HG03097 (cell line): ENCODE measurements around the gene TENT4A.

Experiments
- ATAC-seq: cut with Tn5 transposase; IDR thresholded peaks from one replicate; pipeline ENCODE4 v1.9.1; 2021; ENCODE audit not compliant: unreplicated experiment, low FRiP score

TENT4A gene

DNA sequence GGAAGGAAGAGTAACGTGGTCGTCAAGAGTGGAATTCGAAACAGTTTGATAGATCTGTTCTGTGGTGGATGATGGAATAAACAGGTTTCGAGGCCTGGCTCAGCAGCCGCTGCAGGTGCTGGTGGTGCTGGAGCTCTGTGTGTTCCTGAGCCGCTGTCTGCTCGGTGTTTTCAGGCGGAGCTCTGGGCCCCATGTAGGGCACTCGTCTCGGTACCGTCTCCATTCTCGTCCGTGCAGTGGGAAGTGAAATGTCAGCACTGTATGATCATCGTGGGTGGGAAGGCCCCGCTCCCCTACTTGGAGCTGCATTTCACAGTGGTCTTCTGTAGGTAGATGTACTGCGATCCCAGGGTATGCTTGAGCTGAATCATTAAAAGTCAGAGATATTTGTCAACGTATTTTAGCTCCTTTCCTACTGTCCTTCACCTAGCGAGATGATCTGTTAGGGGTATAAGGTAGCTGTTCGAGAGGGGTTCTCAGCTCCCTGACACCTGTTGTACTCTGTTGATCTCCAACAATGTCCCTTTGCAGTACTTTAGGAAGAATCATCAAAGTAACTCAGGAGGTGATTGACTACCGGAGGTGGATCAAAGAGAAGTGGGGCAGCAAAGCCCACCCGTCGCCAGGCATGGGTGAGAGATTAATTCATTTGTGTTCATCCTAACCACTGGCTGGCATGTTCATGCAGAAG, 35.9 kb downstream of the TENT4A start:
- ATAC-seq, result no peak

DNA sequence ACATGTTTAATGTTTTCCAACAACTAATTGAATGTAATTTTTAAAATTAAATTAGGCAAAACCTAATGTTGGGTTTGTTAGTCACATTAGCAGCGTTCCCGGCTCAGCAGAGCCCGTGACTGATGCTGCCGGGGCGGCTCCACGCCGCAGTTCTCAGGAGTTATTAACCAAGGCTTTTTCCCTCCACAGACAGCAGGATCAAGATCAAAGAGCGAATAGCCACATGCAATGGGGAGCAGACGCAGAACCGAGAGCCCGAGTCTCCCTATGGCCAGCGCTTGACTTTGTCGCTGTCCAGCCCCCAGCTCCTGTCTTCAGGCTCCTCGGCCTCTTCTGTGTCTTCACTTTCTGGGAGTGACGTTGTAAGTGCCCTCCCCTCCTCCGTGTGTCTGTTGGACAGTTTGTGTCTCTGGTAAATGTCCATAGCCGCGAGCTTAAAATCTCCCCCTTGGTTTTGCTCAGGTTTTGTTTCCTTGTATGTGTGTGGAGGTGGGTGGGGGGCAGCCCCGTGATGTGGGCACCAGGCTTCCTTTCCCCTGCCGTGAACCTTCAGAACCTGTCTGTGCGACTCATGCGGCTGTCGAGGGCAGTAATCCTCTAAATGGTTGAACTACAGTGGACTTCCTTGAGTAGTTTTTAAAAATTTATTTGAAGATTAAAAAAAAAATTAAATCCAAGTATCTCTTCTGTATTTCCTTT, 37.1 kb downstream of the TENT4A start:
- no peak for ATAC-seq

DNA sequence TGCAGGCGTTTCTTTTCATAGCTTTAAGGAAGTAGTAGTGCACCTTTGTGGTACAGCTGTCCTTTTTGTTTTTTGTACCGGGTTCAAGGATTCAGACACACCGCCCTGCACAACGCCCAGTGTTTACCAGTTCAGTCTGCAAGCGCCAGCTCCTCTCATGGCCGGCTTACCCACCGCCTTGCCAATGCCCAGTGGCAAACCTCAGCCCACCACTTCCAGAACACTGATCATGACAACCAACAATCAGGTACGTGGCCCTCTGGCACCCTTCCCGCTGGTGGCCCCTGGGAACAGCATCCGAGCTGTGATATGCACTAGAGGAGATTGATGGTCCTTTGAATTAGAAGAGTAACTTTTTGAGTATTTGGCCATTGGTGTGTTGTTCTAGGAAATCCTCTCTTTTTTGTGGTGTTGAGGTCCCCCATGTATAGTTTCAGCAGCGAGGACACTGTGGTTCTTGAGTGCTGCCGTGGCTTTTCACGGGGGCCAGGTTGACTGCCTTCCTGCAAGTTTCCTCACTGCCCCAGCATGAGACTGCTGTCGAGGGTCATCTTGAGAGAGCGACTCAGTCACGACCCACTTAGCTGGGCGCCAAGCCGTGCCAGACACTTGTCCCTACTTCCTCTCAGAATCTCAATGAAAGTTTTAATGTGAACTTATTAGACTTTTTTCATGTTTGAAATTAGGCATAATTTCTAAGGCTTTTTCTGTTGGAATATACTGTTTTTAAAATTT, 37.9 kb downstream of the TENT4A start:
- no peak for ATAC-seq

DNA sequence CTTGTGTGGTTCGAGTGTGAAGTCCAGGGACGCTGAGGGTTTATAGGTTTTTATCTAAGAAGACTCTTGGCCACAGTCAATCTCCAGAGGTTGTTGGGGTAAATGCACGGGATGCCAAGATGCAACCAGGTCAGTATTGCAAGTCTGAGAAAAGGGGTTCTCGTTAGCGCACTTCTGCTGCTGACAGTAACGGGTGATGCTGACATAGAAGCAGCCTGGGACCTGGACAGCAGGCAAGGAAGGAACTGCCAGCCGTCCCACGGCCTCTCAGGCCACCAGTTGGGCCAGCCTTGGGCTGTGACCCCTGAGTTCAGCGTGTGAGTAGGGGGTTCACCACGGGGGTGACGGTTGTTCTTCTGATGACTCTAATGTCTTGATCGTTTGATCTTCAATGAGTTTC, 39.0 kb downstream of the TENT4A start:
- ATAC-seq, result no peak

DNA sequence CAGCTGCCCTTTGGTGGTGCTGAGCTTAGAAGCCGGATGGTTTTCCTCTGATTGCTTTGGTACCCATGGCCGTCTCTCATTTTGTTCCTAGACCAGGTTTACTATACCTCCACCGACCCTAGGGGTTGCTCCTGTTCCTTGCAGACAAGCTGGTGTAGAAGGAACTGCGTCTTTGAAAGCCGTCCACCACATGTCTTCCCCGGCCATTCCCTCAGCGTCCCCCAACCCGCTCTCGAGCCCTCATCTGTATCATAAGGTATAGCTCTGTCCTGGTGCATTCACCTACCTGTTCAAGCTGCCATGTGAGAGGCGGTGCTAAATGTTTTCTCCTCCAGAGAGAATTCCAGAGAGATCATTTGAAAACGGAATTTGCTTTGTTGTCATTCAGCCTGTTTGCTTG, 39.5 kb downstream of the TENT4A start:
- ATAC-seq, result no peak

DNA sequence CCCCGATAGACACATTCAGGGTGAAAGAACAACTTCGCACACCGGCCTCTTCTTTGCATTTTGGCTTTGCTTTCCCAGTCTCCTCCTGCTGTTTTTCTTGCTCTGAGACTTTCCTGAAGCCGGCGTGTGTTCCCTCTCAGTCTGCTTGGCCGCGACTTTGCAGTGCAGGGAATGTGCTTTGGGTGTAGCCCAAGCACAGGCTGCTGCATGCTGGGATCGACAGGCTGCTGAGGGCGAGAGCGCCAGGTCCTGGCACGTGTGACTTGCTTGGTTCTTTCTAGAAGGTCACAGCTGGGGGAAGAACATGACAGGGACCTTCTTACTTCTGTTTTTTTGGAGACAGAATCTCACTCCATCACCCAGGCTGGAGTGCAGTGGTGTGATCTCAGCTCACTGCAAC, 40.6 kb downstream of the TENT4A start:
- ATAC-seq, result no peak

DNA sequence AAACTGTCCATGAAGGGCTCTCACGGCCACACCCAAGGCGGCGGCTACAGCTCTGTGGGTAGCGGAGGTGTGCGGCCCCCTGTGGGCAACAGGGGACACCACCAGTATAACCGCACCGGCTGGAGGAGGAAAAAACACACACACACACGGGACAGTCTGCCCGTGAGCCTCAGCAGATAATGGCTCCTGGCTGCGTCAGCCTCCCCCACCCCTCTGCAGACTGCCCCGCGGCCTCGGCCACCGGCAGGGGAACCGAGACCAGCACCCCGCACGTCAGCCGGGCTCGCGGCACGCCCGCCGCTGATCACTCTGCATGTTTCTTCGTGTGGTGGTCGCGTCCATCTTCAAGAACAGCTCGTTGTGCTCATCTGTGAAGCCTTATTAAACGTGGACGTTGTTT, 41.5 kb downstream of the TENT4A start:
- ATAC-seq, result no peak

DNA sequence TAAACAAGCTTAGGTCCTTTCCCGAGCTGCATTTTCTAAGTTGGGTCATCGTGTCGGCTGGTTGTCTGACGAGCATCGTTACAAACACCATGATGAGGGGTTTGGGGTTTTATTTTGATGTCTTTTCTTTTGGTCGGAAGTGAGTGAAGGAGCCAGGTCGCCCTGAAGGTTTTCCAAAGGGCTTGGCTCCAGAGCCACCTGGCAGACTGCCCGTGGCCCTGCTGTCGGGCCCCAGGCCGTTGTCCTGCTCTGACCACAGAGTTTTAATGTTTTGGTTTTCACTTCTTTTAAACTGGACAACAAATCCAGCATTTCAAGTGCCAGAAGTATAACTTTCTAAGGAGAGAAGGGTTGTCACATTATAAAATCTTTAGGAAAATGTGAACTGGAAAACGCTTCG, 42.3 kb downstream of the TENT4A start:
- no peak for ATAC-seq

DNA sequence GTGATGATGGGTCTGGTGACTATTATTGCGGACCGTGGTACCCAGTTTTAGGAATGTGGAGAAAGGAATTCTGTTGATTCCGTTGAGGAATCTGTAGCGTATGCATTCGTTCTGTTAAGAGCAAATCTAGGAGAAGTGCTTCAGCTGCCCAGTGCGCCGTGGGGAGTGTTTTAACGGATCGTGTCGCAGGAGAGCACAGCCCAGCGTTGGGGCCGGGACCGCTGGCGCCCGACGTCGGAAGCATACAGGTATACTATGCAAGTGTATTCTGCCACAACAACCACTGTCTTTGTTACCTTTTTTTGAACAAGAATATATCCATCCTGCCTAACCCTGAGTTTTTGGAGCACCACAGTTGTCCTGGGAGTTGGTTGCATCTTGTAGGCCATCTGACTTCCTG, 42.7 kb downstream of the TENT4A start:
- no peak for ATAC-seq

DNA sequence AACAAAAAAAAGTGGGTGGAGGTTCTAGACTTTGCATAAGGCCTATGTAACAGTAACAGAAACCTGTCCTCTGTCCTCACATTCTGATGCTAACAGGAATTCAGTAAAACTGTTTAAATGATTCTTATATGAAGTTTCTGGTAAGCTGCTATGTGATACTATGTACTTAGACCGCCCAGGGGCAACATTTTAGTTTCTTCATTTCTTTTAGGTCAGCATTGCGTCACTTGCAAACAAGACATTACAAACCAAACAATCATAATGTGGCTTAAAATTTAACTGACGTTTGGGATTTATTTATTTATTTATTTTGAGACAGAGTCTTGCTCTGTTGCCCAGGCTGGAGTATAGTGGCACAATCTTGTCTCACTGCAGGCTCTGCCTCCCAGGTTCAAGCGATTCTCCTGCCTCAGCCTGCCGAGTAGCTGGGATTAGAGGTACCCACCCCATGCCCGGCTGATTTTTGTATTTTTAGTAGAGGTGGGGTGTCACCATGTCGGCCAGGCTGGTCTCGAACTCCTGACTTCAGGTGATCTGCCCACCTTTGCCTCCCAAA, 44.3 kb downstream of the TENT4A start:
- ATAC-seq, result no peak

DNA sequence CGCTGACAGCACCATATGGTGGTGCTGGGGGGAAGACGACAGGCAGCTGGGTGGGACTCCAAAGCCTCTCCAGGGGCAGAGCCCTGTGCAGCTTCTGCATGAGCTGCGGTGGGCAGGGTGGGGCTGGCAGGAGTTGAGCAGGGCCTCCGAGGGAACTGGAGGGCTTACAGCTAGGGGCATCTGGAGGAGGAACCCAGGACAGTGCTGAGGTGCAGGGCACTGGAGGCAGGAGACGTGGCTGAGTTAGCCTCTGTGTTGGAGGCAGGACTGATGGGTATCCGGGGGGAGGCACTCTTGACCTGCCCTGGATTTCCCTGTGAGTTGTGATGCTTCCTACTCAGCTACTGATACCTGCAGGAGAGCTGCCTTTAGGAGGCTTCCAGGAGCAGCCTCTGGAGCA, 45.0 kb downstream of the TENT4A start:
- ATAC-seq, result no peak

DNA sequence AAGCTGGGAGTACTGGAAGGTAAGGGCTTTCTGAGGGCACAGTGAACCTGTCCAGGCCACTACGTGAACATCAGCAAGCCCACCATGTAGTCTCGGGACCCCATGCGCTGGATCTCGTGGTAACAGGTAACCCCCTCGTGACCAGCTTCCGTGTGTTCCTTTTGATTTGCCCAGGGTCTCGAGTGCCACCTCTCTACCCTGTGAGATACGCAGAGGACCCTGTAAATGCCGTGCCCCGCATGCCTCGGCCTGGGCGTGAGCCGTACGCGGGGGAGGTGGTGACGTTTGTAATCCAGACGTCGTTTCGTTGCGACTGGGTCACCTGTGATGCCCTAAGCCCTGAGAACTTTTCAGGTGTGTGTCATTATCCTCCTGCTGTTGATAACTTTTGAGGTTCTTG, 45.5 kb downstream of the TENT4A start:
- ATAC-seq, result no peak

DNA sequence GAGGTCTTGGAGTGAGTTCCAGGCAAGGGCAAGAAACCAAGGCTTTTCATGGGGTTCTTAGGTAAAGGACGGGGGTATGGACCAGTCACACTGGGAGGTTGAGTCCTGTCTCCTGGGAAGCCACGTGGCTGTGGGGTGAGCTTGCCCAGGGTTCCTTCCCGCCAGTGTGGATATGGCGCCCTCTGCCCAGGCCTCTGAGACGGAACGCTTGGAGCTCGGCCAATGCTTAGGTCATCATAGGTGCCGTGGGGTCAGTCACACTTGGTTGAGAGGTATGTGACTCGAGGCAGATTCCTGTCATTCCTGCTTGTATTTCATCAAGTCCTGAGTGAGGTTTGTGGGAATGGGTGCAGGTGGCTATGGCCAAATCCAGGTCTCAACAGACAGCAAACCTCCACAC, 46.2 kb downstream of the TENT4A start:
- no peak for ATAC-seq

DNA sequence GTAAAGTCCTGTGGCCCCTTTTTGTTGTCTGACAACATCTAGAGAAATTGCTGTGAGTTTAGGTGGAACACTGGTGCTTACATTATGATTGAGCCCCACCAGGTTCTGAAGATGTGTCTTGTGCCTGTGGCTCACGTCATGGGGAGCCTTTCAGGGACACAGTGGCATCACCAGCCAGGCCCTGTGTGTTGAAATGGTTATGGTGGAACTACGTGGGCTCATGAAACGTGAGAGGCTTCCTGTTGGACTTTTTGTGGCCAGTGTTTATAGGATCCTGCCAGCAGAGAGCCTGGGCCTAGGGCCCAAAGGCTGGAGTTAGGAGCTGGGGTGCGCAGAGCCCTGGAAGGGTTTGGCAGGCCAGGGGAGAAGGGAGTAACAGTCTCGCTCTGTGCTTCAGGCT, 46.8 kb downstream of the TENT4A start:
- ATAC-seq, result no peak

DNA sequence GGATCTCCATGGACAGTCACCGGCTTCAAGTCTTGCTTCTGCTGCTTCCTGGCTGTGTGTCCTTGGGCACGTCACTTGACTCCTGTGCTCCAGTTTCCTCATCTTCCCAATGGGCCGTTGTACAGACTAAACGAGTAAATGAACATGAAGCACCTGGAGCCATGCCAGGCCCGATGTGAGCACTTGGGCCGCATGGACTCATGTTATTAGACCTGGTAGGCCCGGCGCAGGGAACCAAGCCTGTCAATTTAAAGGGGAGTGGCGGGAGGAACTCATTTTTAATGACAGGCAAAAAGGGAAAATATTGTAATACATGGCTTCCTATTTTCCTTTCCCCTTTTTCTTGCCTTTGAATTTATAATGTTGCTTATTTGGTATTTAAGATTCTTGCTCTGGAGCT, 47.5 kb downstream of the TENT4A start:
- no peak for ATAC-seq

DNA sequence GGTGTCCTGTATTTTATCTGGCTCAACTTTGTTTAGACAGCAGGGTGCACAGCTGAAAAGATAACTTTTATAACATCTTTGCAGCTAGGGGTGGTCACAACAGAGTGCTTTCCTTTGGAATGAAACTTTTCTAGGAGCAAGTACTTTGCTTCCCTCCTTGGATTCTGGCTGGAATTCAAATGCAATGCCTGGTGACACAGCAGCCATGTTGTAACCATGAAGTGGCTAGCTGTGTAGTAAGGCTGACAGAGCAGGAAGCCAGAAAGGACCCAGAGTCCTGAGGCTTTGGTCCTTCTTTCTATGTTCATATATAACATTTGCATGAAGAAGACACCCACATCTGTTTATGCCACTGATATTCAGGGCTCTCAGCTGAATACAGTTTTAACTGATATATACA, 48.1 kb downstream of the TENT4A start:
- ATAC-seq, result no peak

DNA sequence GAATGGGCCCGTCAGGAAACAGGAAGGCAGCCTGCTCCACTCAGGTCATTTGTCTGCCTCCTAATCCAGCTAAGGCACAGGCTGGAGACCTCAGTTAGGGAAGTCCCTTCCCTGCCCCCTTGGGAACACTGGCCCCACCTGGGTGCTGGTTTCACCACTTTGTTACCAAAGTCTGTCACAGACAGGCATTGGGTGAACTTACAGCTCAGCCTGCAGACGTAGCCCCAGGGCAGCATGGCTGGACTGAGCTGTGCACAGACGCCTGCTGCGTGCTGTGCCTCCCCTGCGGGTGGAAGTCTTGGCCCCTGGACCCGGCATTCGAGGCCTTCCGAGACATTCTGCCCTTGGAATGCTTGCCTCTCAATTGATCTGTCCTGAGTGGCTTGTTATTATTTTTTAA, 48.9 kb downstream of the TENT4A start:
- no peak for ATAC-seq

DNA sequence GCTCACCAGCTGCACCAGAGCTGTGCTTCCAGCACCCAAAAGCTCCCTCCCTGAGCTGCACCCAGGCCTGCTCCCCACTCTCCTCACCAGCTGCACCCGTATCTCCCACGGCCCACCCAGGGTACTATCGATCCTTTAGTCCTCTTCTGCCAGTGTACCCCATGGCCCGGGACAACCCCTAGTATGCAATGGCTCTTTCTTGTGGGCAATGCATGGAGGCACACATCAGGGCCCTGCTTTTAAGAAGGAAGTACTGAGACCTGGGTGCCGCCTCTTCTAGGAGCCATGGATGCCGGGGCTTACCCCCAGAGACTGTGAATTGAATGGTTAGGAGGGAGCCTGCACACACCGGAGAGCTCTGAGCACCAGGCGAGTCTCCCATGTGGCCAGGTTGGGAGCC, 49.5 kb downstream of the TENT4A start:
- no peak for ATAC-seq

DNA sequence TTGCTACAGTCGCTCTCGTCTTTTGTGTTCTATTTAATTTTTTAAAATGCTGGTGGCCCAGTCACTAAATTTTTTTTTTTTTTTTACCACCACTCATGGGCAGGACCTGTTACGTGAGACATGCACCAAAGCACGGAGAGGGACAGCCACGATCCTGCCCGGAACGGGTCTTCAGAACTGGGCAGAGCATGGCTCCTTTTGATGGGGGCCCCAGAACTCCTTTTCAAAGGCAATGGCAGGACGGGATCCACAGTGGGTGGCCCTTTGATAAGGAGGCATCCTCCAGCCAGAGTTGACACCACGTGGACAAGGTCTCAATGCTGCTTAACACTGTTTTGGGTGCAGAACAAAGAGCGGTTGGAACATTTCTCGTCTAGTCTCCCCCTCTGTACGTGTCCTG, 50.0 kb downstream of the TENT4A start:
- ATAC-seq, result no peak

DNA sequence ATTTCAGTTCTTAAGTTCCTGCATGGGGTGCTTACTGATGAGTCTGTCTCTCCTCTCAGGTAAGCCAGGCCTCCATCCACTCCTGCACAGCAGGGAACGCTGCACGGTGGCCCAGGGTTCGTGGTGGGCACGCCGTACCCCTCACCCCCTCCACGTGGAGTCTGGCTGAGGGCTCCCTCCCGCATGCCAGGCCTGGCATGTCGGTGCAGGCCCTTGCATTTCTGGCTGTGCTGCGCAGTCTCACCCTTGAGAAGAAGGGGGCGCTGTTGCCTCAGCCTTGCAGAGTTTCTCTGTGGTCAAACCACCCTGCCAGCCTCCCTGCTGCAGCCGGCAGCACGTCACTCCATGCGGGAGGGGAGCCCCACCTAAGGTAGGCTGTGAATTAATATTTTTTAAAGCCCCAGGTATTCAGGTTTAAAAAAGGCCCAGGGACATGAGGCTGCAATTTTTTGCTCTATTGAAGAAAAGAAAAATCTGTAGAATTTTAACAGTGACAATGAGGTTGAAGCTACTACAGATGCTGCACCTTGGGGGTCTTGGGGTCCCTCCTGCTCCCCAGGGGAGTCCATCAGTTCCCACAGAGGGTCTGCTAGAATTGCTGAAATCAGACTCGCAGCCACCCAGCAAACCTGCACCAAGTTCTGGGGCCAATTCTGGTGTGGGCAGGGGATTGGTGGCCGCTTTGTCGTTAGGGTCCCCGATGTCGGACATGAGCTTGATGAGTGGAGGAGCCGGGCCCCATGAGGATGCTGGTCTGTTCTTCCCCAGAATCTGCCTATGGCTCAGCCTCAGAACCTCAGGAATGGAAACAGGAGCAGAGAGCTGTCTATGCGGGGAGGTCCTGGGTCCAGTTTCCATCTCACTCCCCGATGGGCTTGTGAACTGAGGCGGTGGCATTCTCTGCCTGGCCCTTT, 52.6 kb downstream of the TENT4A start:
- peak; percentile 83 for ATAC-seq
